H9 (cell line): ENCODE data around the gene OR51F1. TPM values are rescaled to one million over a fixed set of nuclear protein-coding genes. Genes with fewer than 3 reads are reported as not detected.

ENCODE experiments used
- DNase-seq: peaks from one replicate; pipeline ENCODE4 v3.0.0-alpha.2; 2017
- H2AFZ ChIP-seq: one replicate; pipeline ENCODE4 v1.6.1; 2013; ENCODE audit warnings: mild to moderate bottlenecking, low read length, control low read depth, moderate library complexity
- H2AK5ac ChIP-seq: 2 replicates; pipeline ENCODE4 v1.6.1; 2013; ENCODE audit warnings: low read length, control low read depth, mixed read lengths; ENCODE audit not compliant: insufficient read length
- H2BK120ac ChIP-seq: one replicate; pipeline ENCODE4 v1.6.1; 2013; ENCODE audit warnings: low read depth, mild to moderate bottlenecking, low read length, control low read depth, inconsistent platforms; ENCODE audit not compliant: poor library complexity, severe bottlenecking
- H2BK12ac ChIP-seq: 2 replicates; pipeline ENCODE4 v1.6.1; 2013; ENCODE audit warnings: low read length, control low read depth, mixed read lengths, low read depth; ENCODE audit not compliant: insufficient read length
- H2BK15ac ChIP-seq: 2 replicates; pipeline ENCODE4 v1.6.1; 2013; ENCODE audit warnings: low read depth, low read length, control low read depth
- H2BK20ac ChIP-seq: one replicate; pipeline ENCODE4 v1.6.1; 2013; ENCODE audit warnings: low read depth, mild to moderate bottlenecking, low read length, control low read depth, inconsistent platforms; ENCODE audit not compliant: poor library complexity, severe bottlenecking
- H2BK5ac ChIP-seq: 2 replicates; pipeline ENCODE4 v1.6.1; 2013; ENCODE audit warnings: low read length, control low read depth, mixed read lengths; ENCODE audit not compliant: insufficient read length
- H3K14ac ChIP-seq: 2 replicates; pipeline ENCODE4 v1.6.1; 2013; ENCODE audit warnings: low read length, control low read depth; ENCODE audit not compliant: insufficient read depth
- H3K18ac ChIP-seq: 2 replicates; pipeline ENCODE4 v1.6.1; 2013; ENCODE audit warnings: low read depth, mild to moderate bottlenecking, mixed read lengths, low read length, control low read depth; ENCODE audit not compliant: insufficient read length
- H3K23ac ChIP-seq: 2 replicates; pipeline ENCODE4 v1.6.1; 2013; ENCODE audit warnings: low read length, control low read depth, mixed read lengths, low read depth; ENCODE audit not compliant: insufficient read length
- H3K23me2 ChIP-seq: 2 replicates; pipeline ENCODE4 v1.6.1; 2013; ENCODE audit warnings: low read depth, mild to moderate bottlenecking, mixed read lengths, low read length, control low read depth; ENCODE audit not compliant: insufficient read length, poor library complexity, severe bottlenecking
- H3K27ac ChIP-seq: 2 replicates; pipeline ENCODE4 v1.5.1; 2013; ENCODE audit warnings: low read length, control low read depth, mixed read lengths, low read depth; ENCODE audit not compliant: insufficient read length
- H3K27me3 ChIP-seq: 2 replicates; pipeline ENCODE4 v1.6.1; 2013; ENCODE audit warnings: low read length, control low read depth, inconsistent platforms; ENCODE audit not compliant: insufficient read depth
- H3K4ac ChIP-seq: 2 replicates; pipeline ENCODE4 v1.6.1; 2013; ENCODE audit warnings: low read depth, mild to moderate bottlenecking, control low read depth, inconsistent platforms, low read length, moderate library complexity
- H3K4me1 ChIP-seq: 2 replicates; pipeline ENCODE4 v1.6.1; 2013; ENCODE audit warnings: low read length, control low read depth, inconsistent platforms; ENCODE audit not compliant: insufficient read depth
- H3K4me2 ChIP-seq: 2 replicates; pipeline ENCODE4 v1.6.1; 2013; ENCODE audit warnings: low read length, control low read depth, mixed read lengths; ENCODE audit not compliant: insufficient read length, insufficient read depth
- H3K56ac ChIP-seq: 2 replicates; pipeline ENCODE4 v1.6.1; 2013; ENCODE audit warnings: low read depth, mild to moderate bottlenecking, mixed read lengths, low read length, control low read depth; ENCODE audit not compliant: insufficient read length
- H3K79me1 ChIP-seq: 2 replicates; pipeline ENCODE4 v1.6.1; 2013; ENCODE audit warnings: low read depth, mild to moderate bottlenecking, moderate library complexity, low read length, control low read depth, inconsistent platforms; ENCODE audit not compliant: insufficient read depth, poor library complexity, severe bottlenecking
- H3K79me2 ChIP-seq: 2 replicates; pipeline ENCODE4 v1.6.1; 2013; ENCODE audit warnings: low read length, control low read depth, inconsistent platforms; ENCODE audit not compliant: insufficient read depth
- H3K9ac ChIP-seq: 2 replicates; pipeline ENCODE4 v1.6.1; 2013; ENCODE audit warnings: low read length, control low read depth, mixed read lengths; ENCODE audit not compliant: insufficient read length; ENCODE audit errors: extremely low read depth
- H3K9me3 ChIP-seq: one replicate; pipeline ENCODE4 v1.6.1; 2013; ENCODE audit warnings: low read depth, low read length, inconsistent platforms; ENCODE audit not compliant: control insufficient read depth
- H3T11ph ChIP-seq: one replicate; pipeline ENCODE4 v1.6.1; 2013; ENCODE audit warnings: mild to moderate bottlenecking, low read length, control low read depth, inconsistent platforms
- H4K20me1 ChIP-seq: one replicate; pipeline ENCODE4 v1.6.1; 2013; ENCODE audit not compliant: control insufficient read depth, insufficient read length, insufficient read depth
- H4K5ac ChIP-seq: 2 replicates; pipeline ENCODE4 v1.6.1; 2013; ENCODE audit warnings: low read depth, mild to moderate bottlenecking, mixed read lengths, low read length, control low read depth; ENCODE audit not compliant: insufficient read length
- H4K8ac ChIP-seq: replicated peaks from 2 replicates; pipeline ENCODE4 v1.6.1; 2013; ENCODE audit warnings: low read length, control low read depth, mixed read lengths, low read depth; ENCODE audit not compliant: insufficient read length
- H4K91ac ChIP-seq: 2 replicates; pipeline ENCODE4 v1.6.1; 2013; ENCODE audit warnings: low read depth, mild to moderate bottlenecking, moderate library complexity, mixed read lengths, low read length, control low read depth; ENCODE audit not compliant: insufficient read length
- H3K27ac Mint-ChIP-seq, 3 experiments: 2 replicates in 2 of 3; 3 replicates in 1 of 3; pipeline ENCODE4 v1.8.0; 2020 to 2021; ENCODE audit warnings: mixed read lengths in 3 of 3, mild to moderate bottlenecking in 1 of 3, moderate library complexity in 1 of 3
- H3K27me3 Mint-ChIP-seq: 2 replicates; pipeline ENCODE4 v1.8.0; 2021; ENCODE audit warnings: low read depth, mild to moderate bottlenecking, moderate library complexity, mixed read lengths
- H3K36me3 Mint-ChIP-seq, 3 experiments: 2 replicates in 2 of 3; 3 replicates in 1 of 3; pipeline ENCODE4 v1.8.0; 2020 to 2021; ENCODE audit warnings: low read depth in 3 of 3, mixed read lengths in 3 of 3; ENCODE audit not compliant: insufficient read depth in 1 of 3
- H3K4me1 Mint-ChIP-seq, 2 experiments: 2 replicates each; pipeline ENCODE4 v1.8.0; 2020; ENCODE audit warnings: mixed read lengths in 2 of 2
- H3K4me3 Mint-ChIP-seq, 2 experiments: 2 replicates in 1 of 2; 3 replicates in 1 of 2; pipeline ENCODE4 v1.8.0; 2020 to 2021; ENCODE audit warnings: mild to moderate bottlenecking in 2 of 2, mixed read lengths in 2 of 2, moderate library complexity in 1 of 2
- H3K9me3 Mint-ChIP-seq, 2 experiments: 2 replicates in 1 of 2; 3 replicates in 1 of 2; pipeline ENCODE4 v1.8.0; 2020; ENCODE audit warnings: mild to moderate bottlenecking in 2 of 2, mixed read lengths in 2 of 2, moderate library complexity in 1 of 2
- CTCF ChIP-seq: fragments of 200-600 bp; sonication (generic); conservative IDR thresholded peaks from 3 replicates; pipeline ENCODE4 v1.8.0; 2021; ENCODE audit warnings: antibody characterized with exemption, mild to moderate bottlenecking
- WGBS: extraction: QIAGEN DNeasy Blood & Tissue Kit; methylation state at CpG from one replicate; pipeline ENCODE4 v1.1.7; 2013; ENCODE audit warnings: missing lambda C conversion rate, low lambda C conversion rate, mixed read lengths; ENCODE audit not compliant: insufficient read length; ENCODE audit errors: extremely low coverage; 5-methylcytosine and 5-hydroxymethylcytosine counted together
- total RNA-seq: library from RNA; stranded (reverse); gene quantifications from 2 replicates; pipeline ENCODE4 v1.2.1, GENCODE V29; 2021

Gene OR51F1
- total RNA-seq, 1 experiment from 2014 or later = not detected

- Mint-ChIP-seq H3K9me3 (no peaks in the 10 kb centered on the region), H3K36me3 (no peaks in the 10 kb centered on the region)
Measured at GRCh38 chr11:4727171-4727570, 42.6 kb downstream of the OR51F1 start.

More at GRCh38 chr11:4727171-4727570, 42.6 kb downstream of the OR51F1 start:
- Histone ChIP-seq H2BK15ac (no peak overlapping the region), H3K56ac (no peak overlapping the region), H3K14ac (no peak overlapping the region), H3T11ph (no peak overlapping the region), H4K5ac (no peak overlapping the region), H3K79me1 (no peaks in the 10 kb centered on the region), H2BK20ac (no peak overlapping the region), H3K9ac (no peak overlapping the region), H3K23me2 (no peaks in the 10 kb centered on the region), H2AK5ac (no peak overlapping the region), H4K91ac (no peak overlapping the region), H4K20me1 (no peaks in the 10 kb centered on the region), H3K79me2 (no peaks in the 10 kb centered on the region), H3K4me2 (no peak overlapping the region), H2AFZ (no peak overlapping the region), H3K27me3 (no peaks in the 10 kb centered on the region), H2BK12ac (no peak overlapping the region), H3K9me3 (no peaks in the 10 kb centered on the region), H3K27ac (no peak overlapping the region), H3K23ac (no peak overlapping the region), H3K4me1 (no peaks in the 10 kb centered on the region), H3K18ac (no peak overlapping the region), H2BK120ac (no peak overlapping the region), H4K8ac (no peak overlapping the region), H2BK5ac (no peak overlapping the region), H3K4ac (no peak overlapping the region)
- TF ChIP-seq CTCF = no peak
- Mint-ChIP-seq H3K27me3 (no peaks in the 10 kb centered on the region), H3K27ac (no peak overlapping the region), H3K4me3 (no peak overlapping the region), H3K4me1 (peaks cover 3% of the 10 kb centered on the region in 2 experiments; a peak in 1 of 4 replicates)
- no CpG with 5 or more reads among the region's 2 CpGs for WGBS
- no peak for DNase-seq
